HEK293 (cell line): ENCODE data around the gene ACADM.
"Not testable (repeated sequence)": the region's sequence is repeated elsewhere in the genome, so short reads cannot be mapped to it uniquely, and the experiment has no call there.

Experiments
- BCL11B ChIP-seq: fragments of 450-650 bp; formaldehyde crosslinking; IDR thresholded peaks from 2 replicates; pipeline ENCODE4 v1.5.1; 2016; ENCODE audit warnings: low read depth, missing biosample characterization, missing genetic modification characterization
- CTCF ChIP-seq: fragments of 450-650 bp; formaldehyde crosslinking; IDR thresholded peaks from 2 replicates; pipeline ENCODE4 v1.5.1; 2016; ENCODE audit warnings: missing biosample characterization, missing genetic modification characterization
- GLI2 ChIP-seq: fragments of 450-650 bp; formaldehyde crosslinking; IDR thresholded peaks from 2 replicates; pipeline ENCODE4; 2017; ENCODE audit warnings: missing biosample characterization, missing genetic modification characterization, low read depth, borderline replicate concordance
- INSM2 ChIP-seq: fragments of 450-650 bp; formaldehyde crosslinking; IDR thresholded peaks from 2 replicates; pipeline ENCODE4 v1.5.1; 2016; ENCODE audit warnings: missing biosample characterization, missing genetic modification characterization
- MYNN ChIP-seq: fragments of 450-650 bp; formaldehyde crosslinking; IDR thresholded peaks from 2 replicates; pipeline ENCODE4 v1.5.1; 2016; ENCODE audit warnings: missing biosample characterization, missing genetic modification characterization, borderline replicate concordance
- ZBTB20 ChIP-seq: fragments of 450-650 bp; formaldehyde crosslinking; IDR thresholded peaks from 2 replicates; pipeline ENCODE4 v1.5.1; 2016; ENCODE audit warnings: missing biosample characterization, missing genetic modification characterization
- ZBTB48 ChIP-seq: fragments of 450-650 bp; formaldehyde crosslinking; IDR thresholded peaks from 2 replicates; pipeline ENCODE4 v1.5.1; 2016; ENCODE audit warnings: missing biosample characterization, missing genetic modification characterization
- ZFP37 ChIP-seq: fragments of 450-650 bp; formaldehyde crosslinking; IDR thresholded peaks from 2 replicates; pipeline ENCODE4 v1.5.1; 2016; ENCODE audit warnings: missing biosample characterization, missing genetic modification characterization
- ZNF335 ChIP-seq: fragments of 450-650 bp; formaldehyde crosslinking; conservative IDR thresholded peaks from 2 replicates; pipeline ENCODE4 v1.5.1; 2016; ENCODE audit warnings: missing biosample characterization, missing genetic modification characterization
- ZNF501 ChIP-seq: fragments of 450-650 bp; formaldehyde crosslinking; IDR thresholded peaks from 2 replicates; pipeline ENCODE4 v1.5.1; 2016; ENCODE audit warnings: missing biosample characterization, missing genetic modification characterization
- ZNF768 ChIP-seq: fragments of 450-650 bp; formaldehyde crosslinking; IDR thresholded peaks from 2 replicates; pipeline ENCODE4 v1.5.1; 2018; ENCODE audit warnings: missing biosample characterization, mild to moderate bottlenecking, missing genetic modification characterization
- ZNF776 ChIP-seq: fragments of 450-650 bp; formaldehyde crosslinking; IDR thresholded peaks from 2 replicates; pipeline ENCODE4 v1.5.0; 2017; ENCODE audit warnings: missing biosample characterization, missing genetic modification characterization, borderline replicate concordance
- ZSCAN30 ChIP-seq: fragments of 450-650 bp; IDR thresholded peaks from 2 replicates; pipeline ENCODE4 v1.5.1; 2018; ENCODE audit warnings: missing biosample characterization, mild to moderate bottlenecking, missing genetic modification characterization, moderate library complexity

- not testable (repeated sequence) for TF ChIP-seq MYNN (tag by site-specific recombination); ZNF501 (tag by site-specific recombination); CTCF (tag by site-specific recombination); GLI2 (tag by site-specific recombination); ZSCAN30 (tag by site-specific recombination); ZNF335; INSM2 (tag by site-specific recombination); ZBTB48 (tag by site-specific recombination); ZNF768; BCL11B (tag by site-specific recombination); ZBTB20; ZNF776 (tag by site-specific recombination); ZFP37 (tag by site-specific recombination)
Observed at GRCh38 chr1:75780183-75780582, 55.7 kb downstream of the ACADM start.
